Vagina (tissue), 2 donors: ENCODE measurements around the gene SPTBN1. TPM values are rescaled to one million over a fixed set of nuclear protein-coding genes. Genes with fewer than 3 reads are reported as not detected.

Experiments used
- DNase-seq, 2 donors: peaks; one replicate each; pipeline ENCODE4 v3.0.0-alpha.2; 2017; ENCODE audit errors: extremely low spot score in 2 of 2
- H3K27ac ChIP-seq: fragments of 200-600 bp; sonication (generic); one replicate; pipeline ENCODE4 v1.5.1; 2019
- H3K27me3 ChIP-seq: fragments of 200-600 bp; sonication (generic); one replicate; pipeline ENCODE4 v1.5.1; 2019
- H3K36me3 ChIP-seq, 2 donors: fragments of 200-600 bp; sonication (generic); one replicate each; pipeline ENCODE4 v1.5.1; 2017 to 2019
- H3K4me1 ChIP-seq: fragments of 200-600 bp; sonication (generic); one replicate; pipeline ENCODE4 v1.5.1; 2019
- H3K4me3 ChIP-seq, 2 donors: fragments of 200-600 bp; sonication (generic); 1 replicate in 1 of 2; 2 replicates in 1 of 2; pipeline ENCODE4 v1.5.1; 2016 to 2019
- H3K9me3 ChIP-seq: fragments of 200-600 bp; sonication (generic); one replicate; pipeline ENCODE4 v1.5.1; 2019
- POLR2A ChIP-seq, 2 donors: fragments of 450-650 bp; IDR thresholded peaks; one replicate each; pipeline ENCODE4 v1.6.1; 2017; ENCODE audit warnings: antibody characterized with exemption in 2 of 2, mild to moderate bottlenecking in 2 of 2, moderate library complexity in 2 of 2
- POLR2AphosphoS5 ChIP-seq, 2 donors: sonication (generic); formaldehyde crosslinking; IDR thresholded peaks; one replicate each; pipeline ENCODE4 v1.9.0; 2017; ENCODE audit warnings: antibody characterized with exemption in 2 of 2, mild to moderate bottlenecking in 2 of 2, low read depth in 1 of 2; ENCODE audit not compliant: insufficient read depth in 1 of 2
- intact Hi-C: fragments of 100-400 bp; cut with DNase I; formaldehyde crosslinking; loops from one replicate; pipeline ENCODE4 v1.15.1; 2023
- total RNA-seq: library from RNA; depleted of rRNA; stranded (reverse); fragments of >200 nt; gene quantifications from one replicate; pipeline ENCODE4 v1.2.3, GENCODE V29; 2016
- TF ChIP-seq, protein P1 (sequence below), 3 experiments: fragments of 450-650 bp in 2 of 3; fragments of 200-600 bp in 1 of 3; sonication (generic) in 1 of 3; IDR thresholded peaks; one replicate each; pipeline ENCODE4 v1.5.1; 2017 to 2019; ENCODE audit warnings: antibody characterized with exemption in 3 of 3, mild to moderate bottlenecking in 2 of 3, moderate library complexity in 2 of 3

SPTBN1 gene
- total RNA-seq, 1 donor from 2014 or later, result 278 TPM

GRCh38 chr2:54518430-54518829 lies 62.3 kb downstream of the SPTBN1 start:
- H3K27ac ChIP-seq, result no peak overlapping the region

GRCh38 chr2:54519841-54520459 lies 63.8 kb downstream of the SPTBN1 start:
- intact Hi-C loops, result loop anchor here (10.0 kb wide), 1 partner anchor 185 kb away; no protein-coding TSS in a partner anchor

More at GRCh38 chr2:54518430-54518829, 62.3 kb downstream of the SPTBN1 start:
- no peak for DNase-seq
- Histone ChIP-seq H3K36me3 (no peaks in the 10 kb centered on the region), H3K27me3 (no peaks in the 10 kb centered on the region), H3K4me1 (peaks cover 52% of the 10 kb centered on the region), H3K9me3 (no peaks in the 10 kb centered on the region), H3K4me3 (no peak overlapping the region)
- TF ChIP-seq, protein P1, sequence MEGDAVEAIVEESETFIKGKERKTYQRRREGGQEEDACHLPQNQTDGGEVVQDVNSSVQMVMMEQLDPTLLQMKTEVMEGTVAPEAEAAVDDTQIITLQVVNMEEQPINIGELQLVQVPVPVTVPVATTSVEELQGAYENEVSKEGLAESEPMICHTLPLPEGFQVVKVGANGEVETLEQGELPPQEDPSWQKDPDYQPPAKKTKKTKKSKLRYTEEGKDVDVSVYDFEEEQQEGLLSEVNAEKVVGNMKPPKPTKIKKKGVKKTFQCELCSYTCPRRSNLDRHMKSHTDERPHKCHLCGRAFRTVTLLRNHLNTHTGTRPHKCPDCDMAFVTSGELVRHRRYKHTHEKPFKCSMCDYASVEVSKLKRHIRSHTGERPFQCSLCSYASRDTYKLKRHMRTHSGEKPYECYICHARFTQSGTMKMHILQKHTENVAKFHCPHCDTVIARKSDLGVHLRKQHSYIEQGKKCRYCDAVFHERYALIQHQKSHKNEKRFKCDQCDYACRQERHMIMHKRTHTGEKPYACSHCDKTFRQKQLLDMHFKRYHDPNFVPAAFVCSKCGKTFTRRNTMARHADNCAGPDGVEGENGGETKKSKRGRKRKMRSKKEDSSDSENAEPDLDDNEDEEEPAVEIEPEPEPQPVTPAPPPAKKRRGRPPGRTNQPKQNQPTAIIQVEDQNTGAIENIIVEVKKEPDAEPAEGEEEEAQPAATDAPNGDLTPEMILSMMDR (IDR thresholded peaks at IDR 0.05), result no peak
- TF ChIP-seq POLR2AphosphoS5 (IDR thresholded peaks at IDR 0.05; ENCODE audit: insufficient read depth in 1 of 2, low read depth in 1 of 2), result no peak
- no peak for TF ChIP-seq POLR2A (IDR thresholded peaks at IDR 0.05)
- intact Hi-C loops, result no loop called here

DNA sequence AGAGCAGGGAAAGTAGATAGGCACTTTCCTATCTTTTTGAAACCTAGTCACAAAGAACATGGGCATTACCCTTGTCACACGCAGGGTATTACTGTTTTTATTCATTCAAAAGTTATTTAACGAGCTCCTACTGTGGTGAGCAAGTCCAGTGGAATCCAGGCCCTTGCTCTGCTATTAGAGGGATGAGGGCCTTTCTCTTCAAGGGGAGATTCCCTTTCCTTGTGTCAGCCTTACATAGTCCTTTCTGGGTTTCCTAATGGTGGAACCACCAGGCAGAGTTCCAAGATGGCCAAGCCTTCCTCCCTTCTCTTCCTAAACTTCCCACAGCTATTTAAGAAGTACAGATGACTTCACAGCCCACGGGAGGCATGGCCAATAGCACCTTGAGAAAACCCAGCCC lies 64.6 kb downstream of the SPTBN1 start:
- peaks cover 62% of the 10 kb centered on the region for H3K4me1 ChIP-seq
- intact Hi-C loops, result loop anchor here (10.0 kb wide), 1 partner anchor 184 kb away; no protein-coding TSS in a partner anchor

More at GRCh38 chr2:54519841-54520459, 63.8 kb downstream of the SPTBN1 start:
- no peaks in the 10 kb centered on the region for H3K9me3 ChIP-seq
- no peaks in the 10 kb centered on the region for H3K27me3 ChIP-seq
- no peaks in the 10 kb centered on the region for H3K36me3 ChIP-seq
- no peak overlapping the region for H3K4me3 ChIP-seq
- no peak overlapping the region for H3K27ac ChIP-seq
- TF ChIP-seq, protein P1 (IDR thresholded peaks at IDR 0.05), result no peak
- TF ChIP-seq POLR2A (IDR thresholded peaks at IDR 0.05), result no peak
- no peak for TF ChIP-seq POLR2AphosphoS5 (IDR thresholded peaks at IDR 0.05; ENCODE audit: insufficient read depth in 1 of 2, low read depth in 1 of 2)
- DNase-seq, result no peak
- H3K4me1 ChIP-seq, result peaks cover 56% of the 10 kb centered on the region

GRCh38 chr2:54522624-54523281 lies 66.6 kb downstream of the SPTBN1 start:
- Histone ChIP-seq H3K27me3 (no peaks in the 10 kb centered on the region), H3K27ac (no peak overlapping the region), H3K36me3 (peaks cover 0 to 6% of the 10 kb centered on the region in 2 donors), H3K4me3 (no peak overlapping the region), H3K4me1 (peaks cover 58% of the 10 kb centered on the region), H3K9me3 (no peaks in the 10 kb centered on the region)
- TF ChIP-seq POLR2AphosphoS5 (IDR thresholded peaks at IDR 0.05; ENCODE audit: insufficient read depth in 1 of 2, low read depth in 1 of 2) (peak in 1 of 2 donors; percentile 30), POLR2A (IDR thresholded peaks at IDR 0.05) (no peak)
- TF ChIP-seq, protein P1 (IDR thresholded peaks at IDR 0.05), result peak; percentile 31 to 74 (median 53)
- no peak for DNase-seq
- intact Hi-C loops, result loop anchor here (10.0 kb wide), 1 partner anchor 182 kb away; no protein-coding TSS in a partner anchor

More for the DNA sequence above, 64.6 kb downstream of the SPTBN1 start:
- TF ChIP-seq POLR2A (IDR thresholded peaks at IDR 0.05) (no peak), POLR2AphosphoS5 (IDR thresholded peaks at IDR 0.05; ENCODE audit: insufficient read depth in 1 of 2, low read depth in 1 of 2) (no peak)
- TF ChIP-seq, protein P1 (IDR thresholded peaks at IDR 0.05), result no peak
- Histone ChIP-seq H3K4me3 (no peak overlapping the region), H3K9me3 (no peaks in the 10 kb centered on the region), H3K27ac (no peak overlapping the region), H3K27me3 (no peaks in the 10 kb centered on the region), H3K36me3 (no peaks in the 10 kb centered on the region)
- no peak for DNase-seq
